Type B pancreatic cell (in vitro differentiated cells): Measurements from ENCODE around the gene IQGAP3. TPM values are rescaled to one million over a fixed set of nuclear protein-coding genes. Genes with fewer than 3 reads are reported as not detected.

Experiments
- DNase-seq: peaks from one replicate; pipeline ENCODE4 v3.0.0; 2021; ENCODE audit warnings: mixed read lengths; ENCODE audit not compliant: unreplicated experiment; ENCODE audit errors: extremely low spot score
- H3K27ac Mint-ChIP-seq: 2 replicates; pipeline ENCODE4 v1.8.0; 2021; ENCODE audit warnings: mild to moderate bottlenecking, mixed read lengths
- H3K27me3 Mint-ChIP-seq: 2 replicates; pipeline ENCODE4 v1.8.0; 2021; ENCODE audit warnings: mixed read lengths
- H3K36me3 Mint-ChIP-seq: 2 replicates; pipeline ENCODE4 v1.8.0; 2021; ENCODE audit warnings: mixed read lengths
- H3K4me1 Mint-ChIP-seq: one replicate; pipeline ENCODE4 v1.8.0; 2021; ENCODE audit warnings: mixed read lengths; ENCODE audit not compliant: unreplicated experiment
- H3K4me3 Mint-ChIP-seq: 2 replicates; pipeline ENCODE4 v1.8.0; 2021; ENCODE audit warnings: mild to moderate bottlenecking, mixed read lengths
- H3K9me3 Mint-ChIP-seq: 2 replicates; pipeline ENCODE4 v1.8.0; 2021; ENCODE audit warnings: mixed read lengths
- total RNA-seq: library from RNA; stranded (reverse); gene quantifications from 2 replicates; pipeline ENCODE4 v1.2.1, GENCODE V29; 2021; ENCODE audit warnings: low replicate concordance
- TF ChIP-seq, protein P1 (sequence below): fragments of 200-600 bp; sonication (generic); conservative IDR thresholded peaks from 2 replicates; pipeline ENCODE4 v1.5.0; 2021; ENCODE audit warnings: antibody characterized with exemption, mild to moderate bottlenecking

IQGAP3 gene
- total RNA-seq, 1 donor from 2014 or later: 35.3 TPM

DNA sequence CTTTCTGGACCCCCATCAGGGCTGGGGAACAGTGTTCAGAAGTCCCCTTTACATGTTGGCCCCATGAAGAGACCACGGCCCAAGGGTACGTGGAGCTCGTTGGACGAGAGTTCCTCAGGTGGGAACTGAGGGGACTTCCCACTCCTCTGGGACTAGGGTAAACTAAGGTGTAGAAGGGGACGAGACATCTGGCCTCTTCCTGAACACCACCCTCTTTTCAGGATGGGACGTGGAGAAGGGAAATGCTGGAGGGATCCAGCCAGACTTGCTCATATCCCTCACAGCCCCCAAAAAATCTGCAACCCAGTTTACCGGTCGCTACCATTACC is 21.3 kb upstream of the IQGAP3 start:
- Mint-ChIP-seq H3K36me3 (peaks cover 5% of the 10 kb centered on the region), H3K9me3 (no peaks in the 10 kb centered on the region)

DNA sequence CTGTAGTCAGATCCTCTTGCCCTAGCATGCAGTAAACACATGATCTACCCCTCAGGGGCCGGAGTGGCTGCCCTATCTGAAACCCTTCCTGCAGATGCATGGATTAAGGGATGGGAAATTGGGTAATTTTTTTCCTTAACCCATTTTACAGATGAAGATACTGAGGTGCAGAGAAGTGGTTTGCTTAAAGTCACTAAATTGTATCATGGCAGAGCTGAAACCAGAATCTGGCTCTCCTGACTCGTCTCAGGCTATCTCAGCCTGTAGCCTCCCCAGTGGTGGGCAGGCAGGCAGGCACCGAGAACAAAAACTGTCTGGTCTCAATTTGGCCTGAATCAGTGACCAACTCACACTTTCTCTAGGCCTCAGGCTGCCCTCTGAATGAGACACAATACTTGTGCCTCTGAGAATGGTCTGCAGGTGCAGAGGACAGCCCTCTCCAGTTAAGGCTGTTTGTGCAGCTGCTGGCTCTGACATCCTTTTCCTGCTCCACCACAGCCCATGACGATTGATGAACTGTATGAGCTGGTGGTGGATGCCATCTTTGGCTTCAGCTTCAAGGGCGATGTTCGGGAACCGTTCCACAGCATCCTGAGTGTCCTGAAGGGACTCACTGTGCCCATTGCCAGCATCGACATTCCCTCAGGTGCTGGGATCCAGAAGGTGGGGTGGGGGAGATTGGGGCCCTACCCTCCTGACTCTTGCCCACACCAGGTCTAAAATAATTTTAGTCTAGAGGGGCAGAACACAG is 20.7 kb upstream of the IQGAP3 start:
- Mint-ChIP-seq H3K4me3 (peak overlapping the region; percentile 91), H3K4me1 (peaks cover 4% of the 10 kb centered on the region), H3K36me3 (peaks cover 5% of the 10 kb centered on the region), H3K27ac (no peak overlapping the region), H3K9me3 (no peaks in the 10 kb centered on the region), H3K27me3 (no peaks in the 10 kb centered on the region)
- no peak for DNase-seq
- TF ChIP-seq, protein P1, sequence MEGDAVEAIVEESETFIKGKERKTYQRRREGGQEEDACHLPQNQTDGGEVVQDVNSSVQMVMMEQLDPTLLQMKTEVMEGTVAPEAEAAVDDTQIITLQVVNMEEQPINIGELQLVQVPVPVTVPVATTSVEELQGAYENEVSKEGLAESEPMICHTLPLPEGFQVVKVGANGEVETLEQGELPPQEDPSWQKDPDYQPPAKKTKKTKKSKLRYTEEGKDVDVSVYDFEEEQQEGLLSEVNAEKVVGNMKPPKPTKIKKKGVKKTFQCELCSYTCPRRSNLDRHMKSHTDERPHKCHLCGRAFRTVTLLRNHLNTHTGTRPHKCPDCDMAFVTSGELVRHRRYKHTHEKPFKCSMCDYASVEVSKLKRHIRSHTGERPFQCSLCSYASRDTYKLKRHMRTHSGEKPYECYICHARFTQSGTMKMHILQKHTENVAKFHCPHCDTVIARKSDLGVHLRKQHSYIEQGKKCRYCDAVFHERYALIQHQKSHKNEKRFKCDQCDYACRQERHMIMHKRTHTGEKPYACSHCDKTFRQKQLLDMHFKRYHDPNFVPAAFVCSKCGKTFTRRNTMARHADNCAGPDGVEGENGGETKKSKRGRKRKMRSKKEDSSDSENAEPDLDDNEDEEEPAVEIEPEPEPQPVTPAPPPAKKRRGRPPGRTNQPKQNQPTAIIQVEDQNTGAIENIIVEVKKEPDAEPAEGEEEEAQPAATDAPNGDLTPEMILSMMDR: no peak

More for the DNA sequence above, 21.3 kb upstream of the IQGAP3 start:
- TF ChIP-seq, protein P1: no peak
- no peak overlapping the region for H3K4me3 Mint-ChIP-seq
- no peak overlapping the region for H3K27ac Mint-ChIP-seq
- peaks cover 4% of the 10 kb centered on the region for H3K4me1 Mint-ChIP-seq
- no peak for DNase-seq
- H3K27me3 Mint-ChIP-seq: no peaks in the 10 kb centered on the region

DNA sequence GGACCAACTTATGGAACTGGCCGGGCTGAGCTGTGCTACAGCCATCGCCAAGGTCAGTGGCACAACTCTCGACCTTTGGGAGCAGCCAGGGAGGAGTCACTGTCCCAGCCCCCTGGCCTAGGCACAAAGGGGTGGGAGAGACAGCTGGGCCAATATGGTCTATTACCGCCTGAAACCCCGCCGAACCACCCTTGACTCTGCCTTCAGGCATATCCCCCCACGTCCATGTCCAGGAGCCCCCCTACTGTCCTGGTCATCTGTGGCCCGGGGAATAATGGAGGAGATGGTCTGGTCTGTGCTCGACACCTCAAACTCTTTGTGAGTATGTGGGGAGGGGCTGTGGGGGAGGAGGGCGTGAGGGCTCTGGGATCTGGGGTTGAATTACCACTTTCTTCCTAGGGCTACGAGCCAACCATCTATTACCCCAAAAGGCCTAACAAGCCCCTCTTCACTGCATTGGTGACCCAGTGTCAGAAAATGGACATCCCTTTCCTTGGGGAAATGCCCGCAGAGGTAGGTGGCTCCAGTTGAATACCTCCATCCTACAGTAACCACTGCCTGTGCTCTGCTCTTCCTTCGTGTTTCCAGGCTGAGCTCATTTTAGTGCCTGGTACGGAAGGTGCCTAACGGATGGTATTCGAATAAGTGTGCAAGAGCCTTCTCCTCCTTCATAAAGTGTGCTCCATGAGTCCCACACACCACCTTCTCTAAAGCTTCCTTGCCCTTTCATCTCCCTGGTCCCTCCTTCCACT is 20.0 kb upstream of the IQGAP3 start:
- DNase-seq: no peak
- Mint-ChIP-seq H3K4me1 (peaks cover 4% of the 10 kb centered on the region), H3K4me3 (peak overlapping the region; percentile 91), H3K27me3 (no peaks in the 10 kb centered on the region), H3K36me3 (peaks cover 5% of the 10 kb centered on the region), H3K9me3 (no peaks in the 10 kb centered on the region), H3K27ac (no peak overlapping the region)
- TF ChIP-seq, protein P1: no peak

DNA sequence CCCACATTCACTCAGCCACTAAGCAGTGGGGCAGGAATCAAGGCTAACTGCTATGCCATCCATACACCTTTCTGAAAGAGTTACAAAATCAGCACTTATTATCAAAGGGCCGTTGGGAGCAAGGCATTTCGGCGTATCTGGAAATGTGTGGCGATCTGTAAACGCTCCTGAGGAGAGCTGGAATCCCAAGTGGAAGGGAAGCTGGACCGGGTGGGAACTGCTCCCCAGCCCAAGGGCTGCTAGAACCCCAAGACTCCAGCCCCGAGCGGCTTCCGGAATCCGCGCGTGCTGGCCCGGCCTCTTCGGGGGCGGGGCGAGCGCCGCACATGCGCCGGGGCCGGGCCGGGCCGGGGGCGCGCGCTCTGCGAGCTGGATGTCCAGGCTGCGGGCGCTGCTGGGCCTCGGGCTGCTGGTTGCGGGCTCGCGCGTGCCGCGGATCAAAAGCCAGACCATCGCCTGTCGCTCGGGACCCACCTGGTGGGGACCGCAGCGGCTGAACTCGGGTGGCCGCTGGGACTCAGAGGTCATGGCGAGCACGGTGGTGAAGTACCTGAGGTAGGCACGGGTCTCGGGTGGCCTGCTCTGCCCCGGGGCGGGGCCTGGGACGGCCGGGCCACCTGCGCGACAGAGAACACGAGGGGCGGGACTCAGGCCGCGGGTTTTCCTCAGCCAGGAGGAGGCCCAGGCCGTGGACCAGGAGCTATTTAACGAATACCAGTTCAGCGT is 19.2 kb upstream of the IQGAP3 start, which contains the start of gene NAXE:
Gene NAXE, plus strand, starts transcription at position 345 of the 726 bp plus-strand sequence. Its CDS starts 29 bp downstream, at position 374.
- Mint-ChIP-seq H3K4me1 (peaks cover 4% of the 10 kb centered on the region), H3K27ac (peak within 1 kb of the TSS; percentile 90), H3K9me3 (no peaks in the 10 kb centered on the region), H3K4me3 (peak within 1 kb of the TSS; percentile 91), H3K36me3 (peaks cover 5% of the 10 kb centered on the region), H3K27me3 (no peaks in the 10 kb centered on the region)
- TF ChIP-seq, protein P1: no peak
- peak; percentile 80 for DNase-seq

DNA sequence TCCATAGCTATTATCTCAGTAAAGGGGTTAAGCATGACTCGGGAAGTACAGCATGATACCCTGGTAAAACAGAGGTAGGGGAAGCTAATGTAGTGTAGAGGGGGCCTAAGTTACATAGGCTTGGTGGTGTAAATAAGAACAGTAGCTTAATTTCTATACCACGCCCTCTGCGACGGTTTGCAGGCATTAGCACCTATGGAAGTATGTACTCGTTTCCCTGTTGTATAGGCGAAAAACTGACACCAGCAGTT is 18.7 kb upstream of the IQGAP3 start:
- no peaks in the 10 kb centered on the region for H3K9me3 Mint-ChIP-seq
- H3K27me3 Mint-ChIP-seq: no peaks in the 10 kb centered on the region

More for the DNA sequence above, 18.7 kb upstream of the IQGAP3 start:
- H3K4me1 Mint-ChIP-seq: peaks cover 4% of the 10 kb centered on the region
- TF ChIP-seq, protein P1: no peak
- no peak for DNase-seq
- peak overlapping the region; percentile 90 for H3K27ac Mint-ChIP-seq
- peaks cover 5% of the 10 kb centered on the region for H3K36me3 Mint-ChIP-seq
- peak overlapping the region; percentile 91 for H3K4me3 Mint-ChIP-seq
